GM18517 (cell line): ENCODE data around the gene THUMPD3.

Source experiments
- ATAC-seq: cut with Tn5 transposase; IDR thresholded peaks from one replicate; pipeline ENCODE4 v1.9.1; 2021; ENCODE audit warnings: mild to moderate bottlenecking, moderate library complexity; ENCODE audit not compliant: unreplicated experiment

Gene THUMPD3

GRCh38 chr3:9396632-9397331 is 33.9 kb downstream of the THUMPD3 start:
- ATAC-seq = peak; percentile 81

GRCh38 chr3:9397332-9397905 is 34.6 kb downstream of the THUMPD3 start, which contains the start of gene SETD5:
TSS of gene SETD5 (plus strand) at chr3:9397615. CDS start at chr3:9428939, 31,324 bp downstream.
- peak; percentile 37 for ATAC-seq

GRCh38 chr3:9397906-9398699 is 35.2 kb downstream of the THUMPD3 start:
- no peak for ATAC-seq

GRCh38 chr3:9398700-9399336 is 36.0 kb downstream of the THUMPD3 start:
- no peak for ATAC-seq

GRCh38 chr3:9399337-9399703 is 36.5 kb downstream of the THUMPD3 start:
- ATAC-seq = no peak

- no peak for ATAC-seq
Measured at GRCh38 chr3:9399746-9400145, 36.9 kb downstream of the THUMPD3 start.

- ATAC-seq = no peak
Measured at GRCh38 chr3:9400616-9401015, 37.8 kb downstream of the THUMPD3 start.

- ATAC-seq = no peak
Measured at GRCh38 chr3:9401986-9402385, 39.1 kb downstream of the THUMPD3 start.

- no peak for ATAC-seq
Measured at GRCh38 chr3:9402410-9403228, 39.8 kb downstream of the THUMPD3 start.

GRCh38 chr3:9403463-9403862 is 40.6 kb downstream of the THUMPD3 start:
- no peak for ATAC-seq

- no peak for ATAC-seq
Measured at GRCh38 chr3:9404680-9405079, 41.8 kb downstream of the THUMPD3 start.

- ATAC-seq = no peak
Measured at GRCh38 chr3:9405756-9406155, 42.9 kb downstream of the THUMPD3 start.

- ATAC-seq = no peak
Measured at GRCh38 chr3:9406856-9407626, 44.2 kb downstream of the THUMPD3 start.

GRCh38 chr3:9408061-9408460 is 45.2 kb downstream of the THUMPD3 start:
- no peak for ATAC-seq

- no peak for ATAC-seq
Measured at GRCh38 chr3:9408546-9408945, 45.7 kb downstream of the THUMPD3 start.

- no peak for ATAC-seq
Measured at GRCh38 chr3:9409981-9410854, 47.4 kb downstream of the THUMPD3 start.

- ATAC-seq = no peak
Measured at GRCh38 chr3:9411302-9411701, 48.4 kb downstream of the THUMPD3 start.

GRCh38 chr3:9412293-9412692 is 49.4 kb downstream of the THUMPD3 start:
- no peak for ATAC-seq

- ATAC-seq = no peak
Measured at GRCh38 chr3:9414826-9415225, 52.0 kb downstream of the THUMPD3 start.
